ENCODE results near the gene THTPA.

Gene THTPA

DNA sequence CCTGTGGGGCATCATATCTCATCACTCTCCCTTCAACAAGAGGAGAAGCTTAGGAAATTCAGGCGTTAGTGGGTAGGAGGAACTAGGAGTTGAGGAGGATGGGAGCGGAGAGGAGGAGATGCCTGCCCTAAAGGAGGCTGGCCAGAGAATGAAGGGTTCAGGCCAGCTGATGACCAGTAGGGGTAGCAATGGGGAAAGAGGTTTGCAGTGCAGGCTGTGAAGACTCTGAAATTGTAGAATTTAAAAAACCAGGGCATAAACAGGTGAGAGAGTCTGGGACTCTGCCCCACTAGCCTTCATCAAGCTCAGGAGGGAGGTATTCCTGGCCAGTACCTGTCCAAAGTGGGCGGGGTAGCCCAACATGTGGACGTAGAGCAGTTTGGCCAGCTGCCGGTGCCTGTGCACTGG lies 10.7 kb downstream of the THTPA start:
- TF ChIP-seq, protein P1, sequence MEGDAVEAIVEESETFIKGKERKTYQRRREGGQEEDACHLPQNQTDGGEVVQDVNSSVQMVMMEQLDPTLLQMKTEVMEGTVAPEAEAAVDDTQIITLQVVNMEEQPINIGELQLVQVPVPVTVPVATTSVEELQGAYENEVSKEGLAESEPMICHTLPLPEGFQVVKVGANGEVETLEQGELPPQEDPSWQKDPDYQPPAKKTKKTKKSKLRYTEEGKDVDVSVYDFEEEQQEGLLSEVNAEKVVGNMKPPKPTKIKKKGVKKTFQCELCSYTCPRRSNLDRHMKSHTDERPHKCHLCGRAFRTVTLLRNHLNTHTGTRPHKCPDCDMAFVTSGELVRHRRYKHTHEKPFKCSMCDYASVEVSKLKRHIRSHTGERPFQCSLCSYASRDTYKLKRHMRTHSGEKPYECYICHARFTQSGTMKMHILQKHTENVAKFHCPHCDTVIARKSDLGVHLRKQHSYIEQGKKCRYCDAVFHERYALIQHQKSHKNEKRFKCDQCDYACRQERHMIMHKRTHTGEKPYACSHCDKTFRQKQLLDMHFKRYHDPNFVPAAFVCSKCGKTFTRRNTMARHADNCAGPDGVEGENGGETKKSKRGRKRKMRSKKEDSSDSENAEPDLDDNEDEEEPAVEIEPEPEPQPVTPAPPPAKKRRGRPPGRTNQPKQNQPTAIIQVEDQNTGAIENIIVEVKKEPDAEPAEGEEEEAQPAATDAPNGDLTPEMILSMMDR (IDR thresholded peaks at IDR 0.05; ENCODE audit: low read depth, low read length): peak; percentile 19; the same call in 1 of the 2 replicates
- Histone ChIP-seq H3K4me1 (peaks cover 15% of the 10 kb centered on the region), H3K4me3 (ENCODE audit: low read depth, low read length) (peak overlapping the region; percentile 78), H3K36me3 (no peaks in the 10 kb centered on the region), H3K9me3 (no peaks in the 10 kb centered on the region), H3K27me3 (no peaks in the 10 kb centered on the region)
- DNase-seq: no peak

DNA sequence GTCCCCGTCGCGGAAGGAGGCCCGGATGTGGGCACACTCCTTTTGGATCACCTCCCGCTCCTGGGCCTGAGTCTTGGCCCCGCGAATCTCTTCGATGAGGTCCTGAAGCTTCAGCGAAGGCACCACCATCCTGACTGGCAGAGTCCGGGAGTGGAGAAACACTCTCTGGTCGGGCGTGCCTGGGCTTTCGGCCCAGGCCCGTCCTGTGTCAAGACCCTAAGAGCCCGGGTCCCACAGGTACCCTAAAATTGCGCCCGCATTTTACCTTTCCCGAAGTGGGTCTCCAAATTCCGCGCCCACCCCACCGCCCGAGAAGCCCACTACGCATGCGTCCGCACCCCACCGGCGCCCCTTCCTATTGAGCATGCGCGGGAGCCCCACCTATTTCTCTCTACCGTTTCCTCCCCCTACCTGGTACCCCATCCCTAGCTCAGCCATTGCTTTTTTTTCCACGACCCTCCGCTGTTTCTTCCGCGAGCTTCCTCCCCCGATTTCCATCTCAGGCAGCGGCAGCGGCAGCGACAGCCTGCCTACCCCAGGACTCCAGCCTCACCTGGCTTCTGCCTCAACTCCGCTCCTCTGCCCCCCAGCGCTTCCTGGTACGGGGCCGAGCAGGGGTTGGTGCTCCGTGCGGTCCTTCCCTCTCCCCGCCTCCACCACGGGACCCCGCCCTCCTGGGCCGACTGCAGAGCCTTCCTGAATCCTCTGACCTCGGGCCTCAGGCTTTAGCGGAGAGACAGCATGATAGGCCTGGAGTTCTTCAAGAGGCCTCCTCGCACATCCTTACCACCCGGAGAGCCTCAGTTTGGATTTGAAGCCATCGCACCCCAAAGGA lies 11.3 kb downstream of the THTPA start, which contains the start of gene AP1G2:
Gene AP1G2, minus strand, starts transcription at position 606 of the 835 bp plus-strand sequence. Its CDS starts 477 bp downstream, at position 129.
- H3K4me3 ChIP-seq (ENCODE audit: low read depth, low read length): peak within 1 kb of the TSS; percentile 78
- TF ChIP-seq, protein P1 (IDR thresholded peaks at IDR 0.05; ENCODE audit: low read depth, low read length): no peak
- DNase-seq: peak; percentile 85

DNA sequence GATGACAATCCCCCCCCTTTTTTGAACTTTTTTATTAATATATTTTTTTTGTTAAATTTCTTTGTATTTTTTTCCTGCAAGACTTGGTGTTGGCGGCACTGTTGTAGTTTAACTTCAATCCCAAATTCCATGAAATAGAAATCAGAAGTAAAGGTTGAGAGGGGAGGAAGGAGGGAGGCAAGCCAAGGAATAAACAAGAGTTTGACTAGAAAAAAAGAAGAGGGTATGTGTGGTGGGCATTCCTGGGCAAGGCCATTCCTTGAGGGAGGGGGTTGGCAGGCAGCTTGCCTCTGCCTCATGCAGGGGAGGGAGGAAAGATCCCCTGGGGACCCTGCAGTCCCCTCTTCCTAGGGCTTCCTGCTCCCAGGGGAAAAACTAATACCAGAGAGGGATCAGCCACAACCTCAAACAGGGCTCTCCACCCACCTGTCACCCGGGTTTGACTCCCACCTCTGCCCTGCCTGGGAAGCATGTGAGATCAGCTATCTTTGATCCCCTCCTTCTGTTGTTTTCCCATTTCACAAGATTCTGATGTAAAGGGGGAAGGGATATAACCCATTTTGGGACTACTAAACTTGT lies 12.0 kb downstream of the THTPA start:
- TF ChIP-seq, protein P1 (IDR thresholded peaks at IDR 0.05; ENCODE audit: low read depth, low read length): no peak
- Histone ChIP-seq H3K4me1 (peaks cover 15% of the 10 kb centered on the region), H3K4me3 (ENCODE audit: low read depth, low read length) (peak overlapping the region; percentile 78), H3K9me3 (no peaks in the 10 kb centered on the region), H3K36me3 (no peaks in the 10 kb centered on the region), H3K27me3 (no peaks in the 10 kb centered on the region)
- DNase-seq: no peak

More for the DNA sequence above, 11.3 kb downstream of the THTPA start, which contains the start of gene AP1G2:
- H3K9me3 ChIP-seq: no peaks in the 10 kb centered on the region
- peaks cover 15% of the 10 kb centered on the region for H3K4me1 ChIP-seq
- H3K27me3 ChIP-seq: no peaks in the 10 kb centered on the region
- H3K36me3 ChIP-seq: no peaks in the 10 kb centered on the region

DNA sequence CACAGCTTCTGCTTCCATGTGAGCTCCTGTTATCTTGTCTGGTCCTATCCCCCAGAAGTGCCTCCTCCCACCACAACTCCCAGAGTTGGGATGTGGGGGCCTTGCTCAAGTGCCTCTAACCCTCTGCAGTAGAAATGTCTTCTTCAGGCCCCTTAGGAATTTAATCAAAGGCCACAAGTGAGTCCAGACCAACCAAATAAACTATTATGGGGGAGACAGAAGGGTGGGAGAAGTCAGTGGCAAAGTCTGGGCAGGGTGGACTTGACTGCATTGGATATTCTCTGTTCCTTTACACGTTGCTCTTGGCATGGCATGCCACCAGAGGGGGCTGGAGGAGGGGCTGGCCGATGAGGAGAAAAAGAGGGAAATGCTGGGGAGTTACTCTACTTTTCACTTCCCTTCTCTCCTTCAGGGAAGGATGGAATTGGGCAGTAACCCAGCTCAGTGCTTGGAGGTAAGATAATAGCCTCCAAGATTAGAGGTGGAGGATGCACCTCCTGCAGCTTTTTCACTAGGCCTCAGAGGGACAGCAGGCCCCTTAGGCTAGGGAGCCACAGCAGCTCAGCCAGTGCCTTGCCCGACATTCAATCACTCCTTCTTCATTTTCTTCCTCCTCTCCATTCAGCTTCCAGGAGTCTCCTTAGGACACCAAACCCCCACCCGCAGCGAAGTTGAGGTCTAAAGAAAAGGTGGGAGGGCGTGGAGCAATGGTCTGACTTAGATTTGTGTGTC lies 12.7 kb downstream of the THTPA start:
- Histone ChIP-seq H3K36me3 (no peaks in the 10 kb centered on the region), H3K27me3 (no peaks in the 10 kb centered on the region), H3K9me3 (no peaks in the 10 kb centered on the region), H3K4me3 (ENCODE audit: low read depth, low read length) (no peak overlapping the region), H3K4me1 (peaks cover 15% of the 10 kb centered on the region)
- TF ChIP-seq, protein P1 (IDR thresholded peaks at IDR 0.05; ENCODE audit: low read depth, low read length): peak; percentile 73
- DNase-seq: peak; percentile 65

DNA sequence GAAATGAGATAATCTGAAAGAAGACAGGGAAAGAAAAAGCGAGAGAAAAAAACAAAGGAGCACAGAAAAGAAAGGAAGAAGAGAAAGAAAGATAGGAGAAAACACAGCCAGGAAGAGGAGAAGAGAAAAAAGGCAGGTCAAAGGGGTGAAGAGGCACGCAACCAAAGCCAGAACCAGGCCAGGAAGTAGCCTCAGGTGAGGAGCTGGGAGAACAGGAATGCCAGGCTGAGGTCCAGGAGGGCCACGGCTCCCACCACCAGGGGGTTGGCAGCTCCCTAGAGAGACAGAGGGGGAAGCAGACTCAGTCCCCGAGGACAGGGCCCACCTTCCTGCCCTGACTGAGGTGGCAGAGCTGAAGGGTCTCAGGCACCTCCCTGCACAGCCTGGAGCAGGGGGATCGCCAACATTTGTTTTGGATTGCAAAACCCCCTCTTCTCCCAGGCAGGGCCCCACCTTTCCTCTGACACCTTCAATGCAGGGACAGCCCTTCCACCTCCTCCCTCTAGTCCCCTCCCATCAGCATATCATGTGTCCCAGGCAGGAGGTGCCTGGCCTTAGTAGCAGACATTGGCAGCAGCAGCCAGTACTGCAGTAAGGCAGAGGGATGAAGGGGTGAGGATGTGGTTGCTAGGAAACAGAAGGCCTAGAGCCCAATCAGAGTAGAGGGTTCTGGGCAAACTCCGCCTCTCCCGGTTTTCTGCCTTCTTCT lies 13.5 kb downstream of the THTPA start:
- Histone ChIP-seq H3K9me3 (no peaks in the 10 kb centered on the region), H3K4me1 (peaks cover 15% of the 10 kb centered on the region), H3K36me3 (no peaks in the 10 kb centered on the region), H3K4me3 (ENCODE audit: low read depth, low read length) (no peak overlapping the region), H3K27me3 (no peaks in the 10 kb centered on the region)
- peak; percentile 59 for DNase-seq
- TF ChIP-seq, protein P1 (IDR thresholded peaks at IDR 0.05; ENCODE audit: low read depth, low read length): peak; percentile 14; the same call in 1 of the 2 replicates
